Measurements from ENCODE around the gene TJP1.
"Not testable (repeated sequence)": the region's sequence is repeated elsewhere in the genome, so short reads cannot be mapped to it uniquely, and the experiment has no call there.

The TJP1 gene

GRCh38 chr15:29785642-29786041 is 36.6 kb downstream of the TJP1 start:
- no peak for DNase-seq (ENCODE audit: low read depth, low spot score)
- in situ Hi-C loops (cut with HindIII; ENCODE audit: low sequenced_read_pairs): no loop called here
- TF ChIP-seq CTCF (IDR thresholded peaks at IDR 0.05; ENCODE audit: low read depth, low read length): no peak
- no peak overlapping the region for H3K4me3 ChIP-seq (ENCODE audit: low read depth, low read length)

- in situ Hi-C loops (cut with HindIII; ENCODE audit: low sequenced_read_pairs): no loop called here
- TF ChIP-seq CTCF (IDR thresholded peaks at IDR 0.05; ENCODE audit: low read depth, low read length): no peak
- no peak overlapping the region for H3K4me3 ChIP-seq (ENCODE audit: low read depth, low read length)
- peak; percentile 23 for DNase-seq (ENCODE audit: low read depth, low spot score)
Observed at GRCh38 chr15:29785136-29785535, 37.1 kb downstream of the TJP1 start.

GRCh38 chr15:29784413-29784812 is 37.9 kb downstream of the TJP1 start:
- TF ChIP-seq CTCF (IDR thresholded peaks at IDR 0.05; ENCODE audit: low read depth, low read length): no peak
- in situ Hi-C loops (cut with HindIII; ENCODE audit: low sequenced_read_pairs): no loop called here
- no peak overlapping the region for H3K4me3 ChIP-seq (ENCODE audit: low read depth, low read length)
- DNase-seq (ENCODE audit: low read depth, low spot score): peak; percentile 35

GRCh38 chr15:29782816-29783215 is 39.5 kb downstream of the TJP1 start:
- in situ Hi-C loops (cut with HindIII; ENCODE audit: low sequenced_read_pairs): not testable (repeated sequence)

GRCh38 chr15:29778382-29778781 is 43.9 kb downstream of the TJP1 start:
- TF ChIP-seq CTCF (IDR thresholded peaks at IDR 0.05; ENCODE audit: low read depth, low read length): no peak
- no peak for DNase-seq (ENCODE audit: low read depth, low spot score)
- in situ Hi-C loops (cut with HindIII; ENCODE audit: low sequenced_read_pairs): no loop called here
- H3K4me3 ChIP-seq (ENCODE audit: low read depth, low read length): no peak overlapping the region

More at GRCh38 chr15:29782816-29783215, 39.5 kb downstream of the TJP1 start:
- not testable (repeated sequence) for H3K4me3 ChIP-seq (ENCODE audit: low read depth, low read length); DNase-seq (ENCODE audit: low read depth, low spot score)

- H3K4me3 ChIP-seq (ENCODE audit: low read depth, low read length): no peak overlapping the region
- in situ Hi-C loops (cut with HindIII; ENCODE audit: low sequenced_read_pairs): no loop called here
- no peak for DNase-seq (ENCODE audit: low read depth, low spot score)
- TF ChIP-seq CTCF (IDR thresholded peaks at IDR 0.05; ENCODE audit: low read depth, low read length): no peak
Observed at GRCh38 chr15:29776859-29777258, 45.4 kb downstream of the TJP1 start.

GRCh38 chr15:29774900-29775299 is 47.4 kb downstream of the TJP1 start:
- no peak for TF ChIP-seq CTCF (IDR thresholded peaks at IDR 0.05; ENCODE audit: low read depth, low read length)
- H3K4me3 ChIP-seq (ENCODE audit: low read depth, low read length): no peak overlapping the region
- peak; percentile 81 for DNase-seq (ENCODE audit: low read depth, low spot score)
- in situ Hi-C loops (cut with HindIII; ENCODE audit: low sequenced_read_pairs): no loop called here

Measured in astrocyte of the spinal cord (primary cell).